Heart left ventricle (tissue), 13 donors: Measurements from ENCODE around the gene DUSP22.

Experiments
- POLR2A ChIP-seq, 2 donors: fragments of 450-650 bp; IDR thresholded peaks; one replicate each; pipeline ENCODE4 v1.6.1; 2017; ENCODE audit warnings: antibody characterized with exemption in 2 of 2, mild to moderate bottlenecking in 2 of 2, moderate library complexity in 2 of 2
- TF ChIP-seq, protein P1 (sequence below), 12 donors: fragments of 200-600 bp; sonication (generic) in 4 of 12; IDR thresholded peaks; one replicate each; pipeline versions ENCODE4 v1.5.0 to v1.8.0; 2018 to 2022; ENCODE audit warnings: antibody characterized with exemption in 12 of 12, mild to moderate bottlenecking in 5 of 12
- donor health status: ischemic (EF 13 %, LVEDD 7.1; RV severe dilation, severe dysfunction).
- donor health status: DM: no; HTN: yes; CAD: no.
- donor health status: DM: no; HTN: no; CAD: no.
- donor health status: ischemic (EF 25% LVEDD 6.9; RV normal size, moderate dysfunction).
- donor health status: ischemic (EF 25% LVEDD 5.7; RV mildly dilated, moderate dysfunction).
- donor health status: ischemic (EF 35%, LVEDD 5.7; RV mildly dilated, moderate dysfunction).
- donor health status: nonischemic (EF 11% LVEDD 7.7; RV severe dilation, severe dysfunction).
- donor health status: DM: yes; HTN: yes; CAD: no.
- donor health status: PGD.
- donor health status: ischemic (EF 29% LVEDD 5.4; RV normal size, mild dysfunction).
- donor health status: nonischemic (EF 23%, LVEDD 6.1; RV moderate dilation, normal function).

- TF ChIP-seq, protein P1, sequence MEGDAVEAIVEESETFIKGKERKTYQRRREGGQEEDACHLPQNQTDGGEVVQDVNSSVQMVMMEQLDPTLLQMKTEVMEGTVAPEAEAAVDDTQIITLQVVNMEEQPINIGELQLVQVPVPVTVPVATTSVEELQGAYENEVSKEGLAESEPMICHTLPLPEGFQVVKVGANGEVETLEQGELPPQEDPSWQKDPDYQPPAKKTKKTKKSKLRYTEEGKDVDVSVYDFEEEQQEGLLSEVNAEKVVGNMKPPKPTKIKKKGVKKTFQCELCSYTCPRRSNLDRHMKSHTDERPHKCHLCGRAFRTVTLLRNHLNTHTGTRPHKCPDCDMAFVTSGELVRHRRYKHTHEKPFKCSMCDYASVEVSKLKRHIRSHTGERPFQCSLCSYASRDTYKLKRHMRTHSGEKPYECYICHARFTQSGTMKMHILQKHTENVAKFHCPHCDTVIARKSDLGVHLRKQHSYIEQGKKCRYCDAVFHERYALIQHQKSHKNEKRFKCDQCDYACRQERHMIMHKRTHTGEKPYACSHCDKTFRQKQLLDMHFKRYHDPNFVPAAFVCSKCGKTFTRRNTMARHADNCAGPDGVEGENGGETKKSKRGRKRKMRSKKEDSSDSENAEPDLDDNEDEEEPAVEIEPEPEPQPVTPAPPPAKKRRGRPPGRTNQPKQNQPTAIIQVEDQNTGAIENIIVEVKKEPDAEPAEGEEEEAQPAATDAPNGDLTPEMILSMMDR (IDR thresholded peaks at IDR 0.05) = no peak
- no peak for TF ChIP-seq POLR2A (IDR thresholded peaks at IDR 0.05)
Measured at GRCh38 chr6:303263-303662, 11.0 kb downstream of the DUSP22 start.
